ENCODE measurements around the gene AWAT1.
"Not testable (repeated sequence)": the region's sequence is repeated elsewhere in the genome, so short reads cannot be mapped to it uniquely, and the experiment has no call there.

The AWAT1 gene

DNA sequence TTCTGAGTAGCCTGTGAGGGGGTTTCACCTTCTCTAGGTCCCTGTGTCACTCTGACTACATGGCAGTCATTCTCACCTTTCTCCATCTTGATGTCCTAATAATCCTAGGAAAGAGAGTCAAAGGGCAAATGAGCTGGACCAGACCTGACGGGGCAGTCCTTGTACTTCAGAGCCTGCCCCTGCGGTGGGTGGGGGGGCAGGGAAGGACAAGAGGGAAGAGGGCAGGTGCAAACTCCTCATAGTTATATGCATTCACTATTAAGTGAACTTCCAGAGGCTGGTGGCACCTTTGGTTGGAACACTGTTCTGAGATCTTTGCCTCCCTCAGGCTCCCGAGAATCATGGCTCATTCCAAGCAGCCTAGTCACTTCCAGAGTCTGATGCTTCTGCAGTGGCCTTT is at the start of gene AWAT1:
Gene AWAT1 (plus strand): TSS at position 301 of the 400 bp plus-strand sequence. CDS start 41 bp downstream, at position 342.
- DNase-seq, result no peak

DNA sequence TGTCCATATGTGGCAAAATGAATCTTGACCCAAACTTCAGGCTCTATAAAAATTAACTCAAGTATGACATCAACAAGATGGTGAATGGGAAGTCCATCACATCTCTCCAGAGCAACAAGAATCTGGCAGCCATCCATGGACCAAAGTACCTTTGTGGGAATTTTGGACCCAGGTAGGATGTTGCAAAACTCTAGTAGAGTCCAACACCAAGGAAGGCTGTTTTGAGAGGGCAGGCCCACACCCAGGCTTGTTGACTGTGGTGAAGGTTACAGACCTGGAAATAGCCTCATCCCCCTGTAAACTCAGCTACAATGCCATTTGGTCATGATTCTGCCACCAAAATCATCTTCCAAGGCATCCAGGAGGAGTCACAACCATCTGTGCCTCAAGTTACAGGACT is 44.2 kb upstream of the AWAT1 start:
- no peak for DNase-seq

DNA sequence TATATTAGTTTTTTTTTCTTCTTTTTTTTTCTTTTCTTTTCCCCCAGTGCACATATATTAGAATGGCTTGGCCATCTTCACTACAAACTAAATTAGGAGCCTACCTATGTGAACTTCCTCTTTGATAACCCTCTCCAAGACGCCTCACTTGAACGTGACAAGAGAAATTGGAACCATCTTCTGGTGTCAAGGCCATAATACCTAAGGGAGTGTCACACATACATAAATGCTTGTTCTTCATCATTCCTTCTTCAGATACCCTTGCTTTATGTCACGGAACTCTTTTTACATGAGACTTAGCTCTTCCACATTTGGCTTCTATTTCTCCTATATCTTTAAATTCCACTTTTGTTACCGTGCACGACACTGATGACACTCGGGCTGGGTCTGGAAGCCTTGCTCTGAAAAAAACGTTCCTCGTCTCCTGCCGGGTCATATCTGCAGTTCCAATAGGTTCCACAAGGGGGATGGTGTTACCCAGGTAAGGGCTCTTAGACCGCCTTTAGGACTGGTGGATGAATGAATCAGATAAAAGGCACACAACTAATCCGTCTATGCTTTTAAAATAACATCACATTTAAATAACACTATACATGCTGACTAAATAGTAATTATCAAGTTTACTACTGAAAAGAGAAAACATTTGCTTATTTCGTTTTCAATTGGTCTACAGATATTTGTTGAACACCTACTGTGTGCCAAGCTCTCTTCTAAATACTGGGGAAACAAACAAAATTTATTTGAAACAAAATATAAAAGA is 37.3 kb upstream of the AWAT1 start:
- peak; percentile 75 for DNase-seq

DNA sequence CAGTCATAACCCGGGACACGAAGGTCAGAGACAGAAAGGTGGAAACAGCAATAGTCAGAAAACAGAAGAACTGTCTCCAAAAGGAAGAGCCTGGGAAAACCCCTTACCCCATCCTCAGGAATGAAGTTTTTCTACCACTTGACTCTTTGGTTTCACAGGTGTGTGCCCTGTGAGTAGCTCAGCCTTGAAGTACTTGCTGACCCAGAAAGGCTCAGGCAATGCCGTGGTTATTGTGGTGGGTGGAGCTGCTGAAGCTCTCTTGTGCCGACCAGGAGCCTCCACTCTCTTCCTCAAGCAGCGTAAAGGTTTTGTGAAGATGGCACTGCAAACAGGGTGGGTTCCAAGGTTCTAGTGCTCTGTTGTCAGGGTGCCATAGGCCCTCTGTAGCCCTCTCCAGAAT is 32.7 kb upstream of the AWAT1 start:
- no peak for DNase-seq

DNA sequence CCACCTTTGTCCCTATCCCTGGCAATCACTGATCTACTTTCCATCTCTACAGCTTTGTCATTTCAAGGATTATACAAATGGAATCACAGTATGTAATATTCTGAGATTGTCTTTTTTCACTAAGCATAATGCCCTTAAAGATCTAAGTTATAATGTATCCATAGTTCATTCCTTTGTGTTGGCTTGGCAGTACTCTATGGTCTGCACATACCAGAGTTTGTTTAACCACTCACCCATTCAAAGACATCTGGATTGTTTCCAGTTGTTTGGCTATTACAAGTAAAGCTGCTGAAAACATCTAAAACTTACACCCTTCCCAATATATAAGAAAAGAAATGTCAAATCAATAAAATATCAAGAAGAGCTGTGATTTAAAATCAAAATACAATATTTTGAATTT is 26.0 kb upstream of the AWAT1 start:
- DNase-seq, result no peak

DNA sequence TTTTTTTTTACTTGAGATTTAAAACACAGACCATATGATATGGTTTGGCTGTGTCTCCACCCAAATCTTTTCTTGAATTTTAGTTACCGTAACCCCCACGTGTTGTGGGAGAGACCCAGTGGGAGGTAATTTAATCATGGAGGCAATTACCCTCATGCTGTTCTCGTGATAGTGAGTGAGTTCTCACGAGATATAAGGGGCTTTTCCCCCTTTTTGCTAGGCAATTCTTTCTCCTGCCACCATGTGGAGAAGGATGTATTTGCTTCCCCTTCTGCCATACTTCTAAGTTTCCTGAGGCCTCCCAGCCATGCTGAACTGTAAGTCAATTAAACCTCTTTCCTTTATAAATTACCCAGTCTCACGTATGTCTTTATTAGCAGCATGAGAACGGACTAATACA is 24.9 kb upstream of the AWAT1 start:
- DNase-seq, result peak; percentile 42

DNA sequence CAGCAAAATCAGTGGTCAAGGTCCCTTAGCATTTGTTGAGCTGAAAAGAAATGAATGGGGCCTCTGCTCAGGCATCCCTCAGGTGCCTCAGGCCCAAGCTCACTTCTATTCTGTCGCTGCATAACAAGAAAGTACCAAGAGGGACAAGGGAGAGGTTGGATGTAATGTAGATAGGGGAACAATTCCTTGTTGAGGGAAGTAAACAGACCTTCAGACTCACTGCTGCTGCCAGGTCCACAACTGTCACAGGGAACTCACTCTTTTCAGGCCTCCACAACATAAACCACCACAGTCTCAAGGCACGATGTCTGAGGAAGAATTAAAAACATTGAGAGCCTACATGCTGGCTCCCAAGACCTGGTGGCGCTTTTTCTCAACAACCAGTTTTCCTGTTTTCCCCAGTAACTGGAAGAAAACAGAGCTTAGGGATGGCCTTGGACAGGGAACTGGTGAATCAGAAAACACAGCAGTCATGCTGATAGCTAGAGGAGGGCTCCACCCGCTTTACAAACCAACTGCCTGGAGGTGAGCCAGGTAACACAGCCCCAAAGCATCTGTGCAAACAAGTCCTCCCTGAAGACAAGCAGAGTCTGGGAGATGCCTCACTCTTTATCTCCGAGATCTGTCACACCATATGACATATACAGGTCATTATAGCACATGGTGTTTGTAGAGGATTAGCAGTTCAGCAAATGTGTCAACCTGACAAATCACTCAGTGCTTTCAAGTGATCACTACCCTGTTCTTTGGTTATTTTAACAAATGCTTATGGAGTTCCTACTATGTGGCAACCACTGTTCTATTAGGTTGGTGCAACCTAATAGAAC is 14.3 kb upstream of the AWAT1 start:
- peak; percentile 97 for DNase-seq

DNA sequence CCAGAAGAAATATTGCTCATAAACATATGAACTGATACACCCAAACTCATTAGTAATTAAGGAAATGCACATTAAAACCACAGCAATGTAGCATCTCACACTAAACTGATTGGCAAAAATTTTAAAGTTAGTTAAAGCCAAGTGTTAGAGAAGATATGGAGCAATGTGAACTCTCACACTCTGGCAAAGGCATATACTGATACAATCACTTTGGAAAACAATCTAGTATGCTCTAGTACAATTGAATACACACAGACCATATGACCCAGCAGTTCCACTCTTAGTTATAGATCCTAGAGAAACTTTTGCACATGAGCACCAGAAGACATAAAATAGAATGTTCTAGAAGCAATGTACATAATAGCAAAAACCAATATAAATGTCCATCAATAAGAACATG is 8.4 kb upstream of the AWAT1 start:
- DNase-seq, result no peak

DNA sequence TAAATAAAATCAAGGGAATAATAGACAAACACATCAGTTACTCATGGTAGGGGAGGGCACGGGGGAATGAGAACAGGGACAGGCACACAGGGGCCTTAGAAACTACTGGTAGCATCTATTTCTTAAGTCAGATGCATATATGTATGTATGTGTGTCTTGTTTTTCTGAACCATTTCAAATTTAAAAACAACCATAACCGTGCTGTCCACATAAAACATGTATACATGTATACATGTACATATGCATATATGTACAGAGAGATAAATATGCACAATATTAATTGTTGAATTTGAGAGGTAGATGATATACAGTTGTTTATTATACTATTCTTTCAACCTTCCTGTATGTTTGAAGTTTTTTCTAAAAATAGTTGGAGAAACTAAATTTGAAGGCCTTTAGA is 7.8 kb upstream of the AWAT1 start:
- DNase-seq, result no peak

DNA sequence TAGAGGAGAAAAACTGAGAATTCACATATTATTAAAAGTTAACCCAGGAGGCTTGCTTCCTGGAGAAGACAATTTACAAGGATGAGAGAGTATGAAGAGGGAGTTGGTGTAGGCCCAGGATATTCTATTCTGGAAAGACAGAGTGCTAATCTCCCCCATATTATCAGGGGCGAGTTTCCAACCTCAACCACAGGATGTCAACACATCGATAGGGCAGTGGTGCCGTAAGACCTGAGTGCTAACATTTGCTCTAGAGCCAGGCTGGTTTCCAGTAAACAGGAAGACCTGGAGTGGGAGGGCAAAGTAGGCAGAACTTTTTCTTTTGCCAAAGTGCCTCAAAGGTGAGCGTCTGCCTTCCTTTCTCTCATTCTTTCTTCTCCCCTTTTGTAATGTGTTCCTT is 2.8 kb upstream of the AWAT1 start:
- DNase-seq, result no peak

DNA sequence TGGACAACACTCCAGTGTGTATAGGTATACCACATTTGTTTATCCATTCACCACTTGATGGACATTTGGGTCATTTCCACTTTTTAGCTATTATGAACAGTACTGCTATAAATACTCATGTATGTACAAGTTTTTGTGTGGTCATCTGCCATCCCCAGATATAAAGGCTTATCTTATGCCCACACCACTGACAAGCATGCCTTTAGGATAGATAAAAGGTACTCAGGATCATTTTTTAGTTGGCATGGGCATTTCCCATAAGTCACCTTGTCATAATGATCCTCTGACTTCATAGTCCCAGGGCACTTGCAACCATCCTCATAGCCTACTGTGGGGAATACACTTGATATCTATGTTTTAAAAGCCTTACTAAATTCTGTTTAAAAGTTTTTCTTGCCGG is 6.3 kb downstream of the AWAT1 start:
- no peak for DNase-seq

DNA sequence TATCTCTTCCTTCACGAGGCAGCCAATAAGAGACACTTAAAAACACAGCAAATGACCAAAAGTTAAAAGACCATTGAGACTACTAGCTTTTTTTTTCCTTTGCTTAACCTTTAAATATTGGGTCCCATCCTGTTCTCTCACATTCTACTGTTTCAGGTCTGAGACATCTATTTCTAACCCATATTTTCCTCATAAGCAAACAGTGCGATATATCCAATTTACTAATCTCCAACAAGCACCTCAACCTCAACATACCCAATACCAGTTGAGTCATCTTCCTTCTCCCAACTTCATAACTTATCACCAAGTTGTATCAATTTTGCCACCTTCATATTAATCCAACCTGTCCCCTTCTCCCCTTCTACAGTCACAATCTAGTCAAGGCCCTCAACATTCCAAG is 7.0 kb downstream of the AWAT1 start:
- DNase-seq, result no peak

DNA sequence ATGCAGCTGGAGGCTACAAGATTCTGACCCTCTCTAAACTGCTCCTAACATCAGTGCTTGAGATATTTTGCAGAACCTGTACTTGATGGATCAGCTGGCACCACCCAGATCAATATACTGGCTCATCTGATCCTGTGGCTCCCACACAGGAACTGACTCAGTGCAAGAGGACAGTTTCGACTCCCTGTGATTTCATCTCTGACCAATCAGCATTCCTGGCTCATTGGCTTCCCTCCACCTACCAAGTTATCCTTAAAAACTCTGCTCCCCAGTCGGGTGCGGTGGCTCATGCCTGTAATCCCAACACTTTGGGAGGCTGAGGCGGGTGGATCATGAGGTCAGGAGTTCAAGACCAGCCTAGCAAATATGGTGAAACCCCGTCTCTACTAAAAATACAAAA is 9.1 kb downstream of the AWAT1 start:
- DNase-seq, result not testable (repeated sequence)

DNA sequence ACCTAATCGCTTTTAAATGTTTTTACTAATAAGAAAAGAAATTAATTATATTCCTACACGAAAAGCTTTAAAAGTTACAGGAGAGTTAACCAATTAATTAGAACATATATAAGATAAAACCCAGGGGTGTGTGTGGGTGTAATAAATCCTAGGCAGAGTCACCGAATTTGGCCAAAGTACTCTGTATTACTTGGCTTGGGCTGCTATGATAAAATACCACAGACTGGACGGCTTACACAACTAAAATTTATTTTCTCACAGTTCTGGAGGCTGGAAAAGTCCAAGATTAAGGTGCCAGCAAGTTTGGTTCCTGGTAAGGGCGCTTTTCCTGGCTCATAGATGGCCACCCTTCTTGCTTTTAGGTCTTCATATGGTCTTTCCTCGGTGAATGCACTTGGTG is 10.4 kb downstream of the AWAT1 start:
- no peak for DNase-seq

DNA sequence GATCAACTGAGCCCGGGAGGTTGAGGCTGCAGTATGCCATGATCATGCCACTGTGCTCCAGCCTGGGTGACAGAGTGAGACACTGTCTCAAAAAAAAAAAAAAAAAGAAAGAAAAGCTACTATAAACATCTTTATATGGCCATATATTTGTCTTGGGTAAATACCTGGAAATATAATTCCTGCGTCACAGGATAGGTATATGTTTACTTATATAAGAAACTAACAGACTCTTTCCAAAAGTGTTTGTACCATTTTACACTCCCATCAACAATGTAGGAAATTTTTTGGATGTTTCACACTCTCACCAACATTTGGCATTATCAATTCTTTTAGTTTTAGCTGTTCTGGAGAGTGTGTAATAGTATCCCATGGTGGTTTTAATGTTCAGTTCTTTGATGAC is 12.8 kb downstream of the AWAT1 start:
- DNase-seq, result no peak

DNA sequence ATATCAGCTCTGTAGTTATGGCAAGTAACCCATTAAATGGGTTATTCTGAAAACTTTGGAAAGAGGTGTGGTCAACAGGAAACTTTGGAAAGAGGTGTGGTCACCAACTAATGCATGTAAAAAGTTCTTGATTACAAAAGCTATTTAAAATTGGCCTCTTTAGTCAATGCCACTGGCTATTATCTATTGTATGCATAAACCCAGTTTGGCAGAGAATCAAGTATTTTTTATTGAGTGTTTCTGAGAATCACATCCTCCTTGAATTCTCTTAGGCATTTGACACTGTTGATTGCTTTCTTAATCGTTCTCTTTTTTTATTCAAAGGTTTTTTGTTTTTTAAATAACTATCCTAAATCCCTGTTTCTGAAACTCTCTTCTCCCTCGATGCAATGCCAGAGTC is 18.0 kb downstream of the AWAT1 start:
- DNase-seq, result no peak

DNA sequence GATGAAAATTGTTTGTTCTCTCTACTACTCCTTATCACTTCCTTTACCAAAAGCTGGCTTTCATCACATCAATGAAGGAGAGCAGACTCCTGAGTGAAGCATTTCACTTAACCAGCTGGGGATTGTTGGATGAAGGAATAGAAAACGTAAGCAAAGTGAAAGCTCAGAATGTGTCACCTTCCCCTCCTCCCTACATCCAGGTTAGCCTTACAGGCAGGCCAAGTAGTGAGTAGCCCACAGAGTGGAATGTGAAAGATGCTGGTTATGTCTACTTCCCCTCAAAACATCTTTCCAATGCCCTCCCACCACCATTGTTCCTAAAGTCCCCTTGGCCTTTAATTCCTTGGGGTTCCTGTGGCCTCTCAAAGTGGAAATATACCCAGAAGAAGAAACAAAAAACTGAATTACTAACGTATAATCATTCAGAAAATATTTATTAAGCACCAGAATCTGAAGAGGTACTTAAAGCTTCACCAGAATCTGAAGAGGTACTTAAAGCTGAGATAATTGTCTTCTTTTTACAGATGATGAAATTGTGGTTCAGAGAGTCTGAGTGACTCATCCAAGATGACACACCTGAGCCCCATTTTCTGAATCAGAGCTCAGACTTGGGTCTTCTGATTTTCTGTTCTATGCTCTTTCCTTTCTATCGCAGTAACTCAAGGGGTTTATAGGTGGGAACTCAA is 19.1 kb downstream of the AWAT1 start:
- DNase-seq, result no peak

DNA sequence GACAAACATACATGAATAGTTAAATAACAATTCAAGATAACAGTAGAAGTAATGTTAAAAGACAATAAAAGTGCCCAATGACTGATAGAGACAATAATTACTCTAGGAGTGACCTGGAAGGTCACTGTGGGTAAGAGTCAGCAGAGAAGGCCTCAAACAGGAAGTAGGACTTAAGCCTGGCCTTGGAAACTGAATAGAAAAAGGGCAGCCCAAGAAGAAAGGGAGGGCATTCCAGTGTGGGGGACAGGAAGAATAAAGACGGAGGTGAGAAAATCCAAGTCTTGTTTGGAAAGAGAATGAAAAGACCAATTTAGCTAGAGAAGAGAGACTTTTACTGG is 19.6 kb downstream of the AWAT1 start:
- no peak for DNase-seq

DNA sequence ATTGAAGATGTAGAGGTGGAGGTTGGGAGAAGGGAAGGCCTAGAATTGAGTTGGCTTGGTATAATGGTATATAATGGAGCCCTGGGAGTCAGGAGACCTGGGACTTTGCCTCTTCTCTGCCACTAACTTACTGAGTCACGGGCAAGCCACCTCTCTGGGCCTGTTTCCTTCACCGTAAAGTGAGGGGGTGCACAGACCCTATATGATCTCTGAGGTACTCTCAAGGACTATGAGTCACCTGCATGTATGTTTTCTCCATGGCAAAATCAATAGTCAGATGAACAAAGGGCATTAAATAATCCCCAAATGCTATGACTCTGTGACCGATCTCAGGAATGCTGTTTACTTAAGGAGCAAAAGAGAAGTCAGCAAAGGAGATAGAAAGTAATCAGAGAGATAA is 20.5 kb downstream of the AWAT1 start:
- DNase-seq, result no peak

DNA sequence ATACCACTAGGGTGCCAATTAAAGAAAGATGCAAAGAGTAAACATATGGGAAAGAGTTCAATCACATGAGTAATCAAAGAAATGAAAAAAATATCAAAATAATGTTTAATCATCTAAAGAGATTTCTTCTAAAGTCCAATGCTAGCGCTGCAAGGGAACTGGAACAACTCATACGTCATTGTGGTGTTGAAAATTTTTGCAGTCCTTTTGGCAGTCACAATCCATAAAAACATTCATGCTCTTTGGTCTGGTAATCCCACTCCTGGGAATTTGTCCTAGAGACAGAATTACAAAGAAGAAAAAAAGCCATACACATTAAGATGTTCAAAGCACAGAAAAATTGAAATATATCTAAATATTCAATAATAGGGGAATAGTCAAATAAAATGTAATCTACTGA is 21.0 kb downstream of the AWAT1 start:
- no peak for DNase-seq

DNA sequence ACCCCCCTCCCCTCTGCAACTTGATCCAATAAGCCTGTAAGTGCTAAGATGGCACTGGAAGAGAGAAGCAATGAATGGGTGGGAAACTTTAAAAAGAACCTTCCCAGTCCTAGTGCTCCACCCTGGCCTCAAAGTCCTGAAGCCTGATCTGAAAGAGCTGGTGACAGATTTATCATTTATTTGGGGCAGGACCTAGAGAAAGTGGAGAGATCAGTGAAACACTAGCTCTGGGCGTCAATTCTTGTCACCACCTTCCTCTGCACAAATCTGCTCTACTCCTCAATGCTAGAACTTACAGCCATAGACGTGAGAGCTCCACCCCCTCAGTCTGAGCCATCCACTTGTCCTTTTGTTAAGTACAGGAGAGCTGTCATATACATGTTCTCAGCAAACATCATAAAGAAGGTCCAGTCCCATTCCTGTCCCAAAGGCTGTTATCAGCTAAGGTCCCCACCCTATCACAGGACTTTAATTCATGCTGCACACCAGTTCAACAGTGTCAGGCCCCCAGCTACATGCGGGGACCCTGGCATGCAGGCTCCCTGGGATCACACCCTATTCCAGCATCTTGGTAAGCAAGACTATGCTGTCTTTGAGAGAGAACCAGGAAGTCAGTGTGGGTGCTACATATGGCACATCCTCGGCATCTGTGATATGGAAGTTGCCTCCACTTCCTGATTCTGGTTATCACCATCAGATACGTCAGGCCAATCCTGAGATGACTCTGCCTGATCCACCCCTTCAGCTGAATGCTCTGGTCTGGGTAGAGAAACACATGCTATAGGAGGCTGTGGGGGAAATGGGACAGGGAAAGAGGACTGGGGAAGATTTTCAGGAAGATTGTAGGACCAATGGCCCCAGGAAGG is 23.2 kb downstream of the AWAT1 start:
- no peak for DNase-seq

DNA sequence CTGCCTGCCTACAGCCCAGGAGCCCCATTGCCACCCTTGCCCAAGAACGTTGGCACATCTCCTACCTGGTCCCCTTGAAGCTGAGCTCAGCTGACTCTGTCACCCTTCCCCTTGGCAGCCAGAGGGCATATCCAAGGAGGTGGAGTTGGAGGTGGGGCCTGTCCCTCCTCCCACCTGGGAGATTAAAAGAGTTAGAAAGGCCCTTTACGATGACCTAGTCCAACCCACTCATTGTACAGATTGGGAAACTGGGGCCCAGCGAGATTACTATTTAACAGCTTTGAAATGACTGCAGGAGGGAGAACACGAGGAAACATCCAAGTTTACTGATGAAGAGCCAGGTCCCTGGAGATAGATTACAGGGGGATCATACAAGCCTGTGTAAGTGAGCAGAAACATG is 25.6 kb downstream of the AWAT1 start, which contains the start of gene P2RY4:
Gene P2RY4 (minus strand): TSS at position 101 of the 400 bp plus-strand sequence. CDS start 580 bp downstream, outside the sequence.
- DNase-seq, result no peak
